Measurements from ENCODE around the gene VAMP1. TPM values are rescaled to one million over a fixed set of nuclear protein-coding genes. Genes with fewer than 3 reads are reported as not detected.
"Not testable (repeated sequence)": the region's sequence is repeated elsewhere in the genome, so short reads cannot be mapped to it uniquely, and the experiment has no call there.

The VAMP1 gene
- total RNA-seq, 1 donor from 2014 or later, result 4.2 TPM

DNA sequence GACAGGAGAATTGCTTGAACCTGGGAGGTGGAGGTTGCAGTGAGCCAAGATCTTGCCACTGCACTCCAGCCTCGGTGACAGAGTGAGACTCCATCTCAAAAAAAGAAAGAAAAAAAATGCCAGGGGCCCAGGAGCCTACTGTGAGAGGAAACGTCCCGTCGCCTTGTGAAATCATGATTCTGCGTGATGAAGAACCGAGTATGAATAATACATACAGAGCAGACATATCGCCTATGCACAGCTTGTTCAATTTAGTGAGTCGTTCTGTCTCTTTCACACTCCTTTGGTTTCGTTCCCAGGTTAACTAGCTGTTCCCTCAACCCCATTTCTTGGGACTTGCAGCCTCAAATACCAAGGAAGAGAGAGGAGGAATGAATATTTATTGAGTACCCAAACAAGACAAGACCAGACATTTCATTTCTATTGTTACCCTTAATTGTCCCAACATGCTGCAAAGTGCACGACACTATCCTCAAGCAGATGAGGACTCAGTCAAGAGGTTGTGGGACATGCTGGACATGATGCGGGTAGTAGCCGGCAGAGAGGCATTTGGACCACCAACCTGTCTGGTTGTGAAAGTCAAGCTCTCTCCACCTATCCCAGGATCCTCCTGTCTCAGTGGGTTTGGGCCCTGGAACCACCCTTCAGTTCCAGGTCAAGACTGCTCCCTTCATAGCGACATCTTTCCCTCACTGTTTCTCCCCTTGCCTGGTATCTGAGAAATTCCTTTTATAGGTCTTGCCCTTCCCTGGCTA, 34.3 kb downstream of the VAMP1 start:
- DNase-seq (ENCODE audit: missing footprints), result no peak
- no peak for ATAC-seq
- intact Hi-C loops (cut with DNase I), result no loop called here

DNA sequence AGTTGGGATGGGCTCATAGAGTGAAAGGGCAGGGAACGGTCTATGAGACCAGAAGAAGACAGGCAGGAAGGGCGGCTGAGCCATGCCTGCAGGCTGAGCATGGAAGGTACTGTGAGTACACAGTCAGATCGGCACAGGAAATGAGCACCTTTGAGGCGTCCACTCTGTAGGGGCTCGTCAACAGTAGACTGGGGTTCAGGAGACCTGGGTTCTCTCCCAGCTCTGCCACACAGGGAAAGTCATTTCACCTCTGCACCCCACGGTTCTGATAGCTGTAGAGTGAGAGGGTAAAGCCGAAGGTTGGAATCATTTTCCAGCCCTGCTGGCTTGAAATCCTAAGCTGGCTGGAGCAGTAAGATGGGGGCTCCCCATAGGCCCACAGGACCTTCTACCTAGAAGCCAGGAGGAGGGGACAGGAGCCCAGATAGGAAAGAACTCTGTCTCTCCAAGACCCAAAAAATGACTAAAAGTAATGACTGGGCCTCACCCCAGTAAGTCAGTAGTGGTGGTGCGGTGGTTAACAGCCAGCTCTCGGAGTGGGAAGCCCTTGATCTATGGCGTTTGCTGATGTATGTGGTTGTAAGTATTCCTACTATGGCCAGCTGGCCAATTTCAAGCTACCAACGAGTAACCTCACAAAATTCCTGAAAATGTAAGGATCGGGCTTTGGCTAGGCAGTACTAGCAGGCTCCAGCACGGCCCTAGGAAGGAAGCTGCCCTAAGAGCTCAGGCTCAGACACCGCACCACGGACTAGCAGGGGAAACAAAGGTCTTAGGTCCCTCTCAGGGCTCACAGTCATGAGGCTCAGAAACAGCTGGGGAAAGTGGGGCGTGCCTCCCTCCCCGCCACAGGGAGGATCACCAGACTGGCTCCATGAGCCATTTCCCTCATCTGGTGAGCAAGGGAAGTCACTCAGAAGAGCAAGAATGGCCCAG, 36.0 kb downstream of the VAMP1 start:
- DNase-seq (ENCODE audit: missing footprints) (no peak), ATAC-seq (no peak)
- intact Hi-C loops (cut with DNase I), result no loop called here

DNA sequence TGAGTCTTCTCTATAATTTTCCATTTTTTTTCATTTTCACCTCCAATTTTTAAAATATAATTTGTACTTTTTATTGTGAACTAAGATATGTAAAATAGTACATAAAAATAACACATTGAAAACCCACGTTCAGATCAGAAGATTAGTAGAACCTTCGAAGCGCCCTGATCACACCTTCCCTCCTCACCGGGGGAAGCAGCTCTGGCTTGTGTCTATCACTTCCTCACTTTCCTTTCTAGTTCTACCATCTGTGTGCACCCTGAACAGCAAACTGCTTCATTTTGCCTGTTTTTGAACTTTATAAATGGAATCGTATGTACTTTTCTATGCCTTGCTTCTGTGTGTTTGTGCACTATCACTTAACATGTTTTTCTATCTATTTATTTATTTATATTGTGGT, 37.5 kb downstream of the VAMP1 start:
- intact Hi-C loops (cut with DNase I), result no loop called here
- ATAC-seq (no peak), DNase-seq (ENCODE audit: missing footprints) (no peak)

DNA sequence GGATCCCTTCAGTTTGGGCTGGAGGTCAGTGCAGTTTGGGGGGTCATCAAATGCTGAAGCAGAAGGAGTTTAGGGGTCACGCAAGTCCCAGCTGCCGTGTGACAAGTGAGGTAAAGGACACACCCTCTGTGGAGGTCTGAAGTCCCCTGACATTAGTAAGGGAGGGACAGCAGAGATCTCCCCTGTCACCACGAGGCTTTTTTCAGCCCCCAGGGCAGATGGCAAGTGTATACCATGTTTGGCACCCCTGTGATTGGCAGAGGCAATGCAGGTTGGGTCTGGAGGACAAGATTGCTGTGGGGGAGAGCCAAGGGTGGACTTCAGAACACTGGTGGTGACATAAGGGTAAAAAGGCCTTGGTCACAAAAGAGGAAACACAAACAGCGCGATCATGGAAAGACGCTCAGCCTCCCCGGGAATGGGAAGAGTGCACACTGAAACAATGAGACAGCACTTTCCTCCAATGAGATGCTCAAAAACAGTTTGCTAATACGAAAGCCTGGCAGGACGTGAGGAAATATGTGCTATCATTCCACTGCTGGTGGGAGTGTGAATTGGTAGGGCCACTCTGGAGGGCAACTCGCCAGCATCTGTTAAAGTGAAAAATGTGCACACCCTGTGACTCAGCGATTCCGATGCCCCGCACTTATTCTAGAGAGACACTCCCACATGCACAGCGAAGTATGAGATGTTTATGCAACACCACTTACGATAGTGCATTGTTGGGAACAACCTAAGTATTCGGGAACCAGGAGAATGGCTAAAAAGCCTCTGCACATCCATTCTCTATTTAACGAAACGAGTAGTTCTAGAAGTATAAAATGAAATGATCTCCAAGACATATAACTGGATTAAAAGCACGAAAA, 40.1 kb downstream of the VAMP1 start:
- peak; percentile 85 for DNase-seq (ENCODE audit: missing footprints)
- ATAC-seq, result peak; percentile 86
- intact Hi-C loops (cut with DNase I), result no loop called here

DNA sequence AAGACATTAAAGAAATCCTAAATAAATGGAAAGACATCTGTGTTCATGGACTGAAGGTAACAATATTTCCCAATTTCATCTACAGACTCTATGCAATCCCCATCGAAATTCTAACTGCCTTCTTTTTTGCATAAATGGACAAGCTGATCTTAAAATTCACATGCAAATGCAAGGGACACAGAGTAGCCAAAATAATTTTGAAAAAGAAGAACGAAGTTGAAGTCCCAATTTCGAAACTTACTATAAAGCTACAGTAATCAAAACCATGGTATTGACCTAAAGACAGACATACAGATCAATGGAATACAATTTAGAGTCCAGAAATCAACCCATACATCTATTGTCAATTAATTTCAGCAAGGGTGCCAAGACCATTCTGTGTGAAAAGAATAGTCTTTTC, 42.2 kb downstream of the VAMP1 start:
- DNase-seq (ENCODE audit: missing footprints), result no peak
- ATAC-seq, result no peak
- intact Hi-C loops (cut with DNase I), result no loop called here

DNA sequence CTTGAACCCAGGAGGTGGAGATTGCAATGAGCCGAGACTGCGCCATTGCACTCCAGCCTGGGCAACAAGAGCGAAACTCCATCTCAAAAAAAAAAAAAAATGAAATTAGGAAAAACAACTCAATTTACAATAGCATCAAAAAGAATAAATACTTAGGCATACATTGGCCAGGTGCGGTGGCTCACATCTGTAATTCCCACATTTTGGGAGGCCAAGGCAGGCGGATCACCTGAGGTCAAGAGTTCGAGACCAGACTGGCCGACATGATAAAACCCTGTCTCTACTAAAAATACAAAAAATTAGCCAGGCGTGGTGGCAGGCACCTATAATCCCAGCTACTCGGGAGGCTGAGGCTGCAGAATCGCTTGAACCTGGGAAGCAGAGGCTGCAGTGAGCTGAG, 42.7 kb downstream of the VAMP1 start:
- ATAC-seq; DNase-seq (ENCODE audit: missing footprints); intact Hi-C loops (cut with DNase I): not testable (repeated sequence)

DNA sequence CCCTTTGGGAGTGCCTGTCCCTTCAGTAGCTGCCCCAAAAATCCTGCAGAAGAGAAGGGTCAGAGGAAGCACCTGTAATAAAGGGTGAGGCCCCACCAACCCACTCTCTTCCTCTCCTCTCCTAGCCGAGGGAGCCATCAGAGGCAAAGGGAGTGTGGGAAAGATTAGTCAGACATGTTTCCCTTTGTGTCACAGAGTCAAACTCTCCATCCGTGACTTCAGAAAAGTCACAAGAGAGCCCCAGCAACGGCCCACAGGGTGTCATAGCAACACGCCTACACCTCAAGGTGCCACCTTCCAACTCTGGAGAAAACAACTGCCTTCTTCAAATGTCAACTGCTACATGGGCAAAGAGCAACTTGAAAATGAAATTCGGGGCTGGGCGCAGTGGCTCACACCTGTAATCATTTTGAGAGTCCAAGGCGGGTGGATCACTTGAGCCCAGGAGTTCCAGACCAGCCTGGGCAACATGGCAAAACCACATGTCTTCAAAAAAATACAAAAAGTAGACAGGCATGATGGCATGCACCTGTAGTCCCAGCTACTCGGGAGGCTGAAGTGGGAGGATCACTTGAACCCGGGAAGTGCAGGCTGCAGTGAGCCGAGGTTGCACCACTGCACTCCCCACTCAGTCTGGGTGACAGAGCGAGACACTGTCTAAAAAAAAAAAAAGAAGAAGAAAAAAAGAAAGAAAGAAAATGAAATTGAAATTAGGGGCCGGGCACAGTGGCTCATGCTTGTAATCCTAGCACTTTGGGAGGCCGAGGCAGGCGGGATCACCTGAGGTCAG, 43.4 kb downstream of the VAMP1 start:
- DNase-seq (ENCODE audit: missing footprints) (no peak), ATAC-seq (no peak)
- intact Hi-C loops (cut with DNase I), result no loop called here

DNA sequence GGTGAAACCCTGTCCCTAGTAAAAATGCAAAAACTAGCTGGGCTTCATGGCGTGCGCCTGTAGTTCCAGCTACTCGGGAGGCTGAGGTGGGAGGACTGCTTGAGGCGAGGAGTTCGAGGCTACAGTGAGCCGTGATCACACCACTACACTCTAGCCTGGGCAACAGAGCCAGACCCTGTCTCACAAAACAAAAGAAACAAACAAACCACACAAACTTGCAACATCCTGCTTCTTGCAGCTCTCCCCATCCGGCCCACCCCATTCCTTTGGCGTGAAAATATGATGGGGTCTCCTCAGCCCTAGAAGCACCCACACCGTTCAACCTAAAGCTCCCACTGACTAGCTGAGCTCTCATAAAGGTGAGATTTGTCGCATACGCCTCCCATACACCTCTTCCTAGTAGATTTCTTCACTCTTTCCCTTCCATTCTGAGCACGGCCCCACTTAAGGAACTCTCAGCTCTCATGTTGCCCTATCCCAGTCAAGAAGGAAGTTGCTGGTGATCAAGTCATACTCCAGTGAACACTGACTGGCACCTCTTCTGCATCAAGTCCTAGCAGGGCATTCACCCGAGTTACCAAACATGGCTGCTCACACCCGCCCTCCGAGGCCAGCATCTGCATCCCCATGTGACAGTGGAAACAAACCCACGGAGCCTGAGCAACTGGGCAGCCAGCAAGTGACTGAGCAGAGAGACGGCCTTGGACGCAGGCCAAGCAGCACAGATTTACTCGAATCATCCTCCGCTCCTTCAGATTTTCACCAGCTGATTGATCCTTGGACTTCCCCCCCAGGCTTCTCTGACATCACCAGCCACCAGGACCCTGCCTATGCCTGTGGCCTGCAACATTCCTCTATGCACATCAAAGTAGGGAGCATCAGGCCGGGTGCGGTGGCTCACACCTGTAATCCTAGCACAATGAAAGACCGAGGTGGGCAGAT, 44.6 kb downstream of the VAMP1 start:
- intact Hi-C loops (cut with DNase I), result no loop called here
- ATAC-seq (no peak), DNase-seq (ENCODE audit: missing footprints) (no peak)

DNA sequence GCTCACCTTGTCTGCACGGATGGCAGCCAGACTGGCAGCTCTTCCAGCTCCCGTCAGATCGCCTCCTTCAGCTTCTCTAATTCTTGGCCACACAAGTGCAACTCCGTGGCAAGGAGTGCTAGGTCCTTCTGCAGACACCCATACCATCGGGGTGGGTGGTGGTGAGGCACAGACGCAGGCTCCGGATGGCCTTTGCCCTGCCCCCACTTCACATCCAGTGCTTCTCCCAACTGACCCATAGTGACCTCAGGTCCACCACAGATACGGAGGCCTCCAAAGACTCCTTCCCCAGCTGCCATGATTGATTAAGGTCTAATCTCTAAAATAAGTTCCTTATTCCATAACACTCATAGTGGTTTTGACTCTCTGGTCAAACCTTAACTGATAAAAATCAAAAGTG, 45.6 kb downstream of the VAMP1 start:
- ATAC-seq (no peak), DNase-seq (ENCODE audit: missing footprints) (no peak)
- intact Hi-C loops (cut with DNase I), result loop anchor here (5.0 kb wide), 2 partner anchors 112 to 127 kb away; no protein-coding TSS in a partner anchor

DNA sequence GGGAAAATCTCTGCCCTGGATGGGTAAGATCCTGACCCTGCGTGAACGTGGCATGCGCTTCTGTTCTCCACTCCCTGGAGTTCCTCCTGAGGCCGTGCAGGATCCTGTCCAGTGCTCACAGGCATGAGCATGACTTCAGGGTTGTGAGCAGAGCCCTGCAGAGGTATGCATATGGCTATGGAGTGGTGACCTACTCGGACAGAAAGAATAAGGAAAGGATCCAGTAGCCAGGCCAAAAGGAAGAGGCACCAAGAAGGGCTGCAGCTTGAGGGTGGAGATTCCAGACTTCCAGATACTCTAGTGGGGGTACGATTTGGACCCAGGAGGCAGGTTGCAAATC, 46.5 kb downstream of the VAMP1 start:
- no peak for DNase-seq (ENCODE audit: missing footprints)
- intact Hi-C loops (cut with DNase I), result loop anchor here (5.0 kb wide), 2 partner anchors 113 to 128 kb away; no protein-coding TSS in a partner anchor
- peak; percentile 7 for ATAC-seq

DNA sequence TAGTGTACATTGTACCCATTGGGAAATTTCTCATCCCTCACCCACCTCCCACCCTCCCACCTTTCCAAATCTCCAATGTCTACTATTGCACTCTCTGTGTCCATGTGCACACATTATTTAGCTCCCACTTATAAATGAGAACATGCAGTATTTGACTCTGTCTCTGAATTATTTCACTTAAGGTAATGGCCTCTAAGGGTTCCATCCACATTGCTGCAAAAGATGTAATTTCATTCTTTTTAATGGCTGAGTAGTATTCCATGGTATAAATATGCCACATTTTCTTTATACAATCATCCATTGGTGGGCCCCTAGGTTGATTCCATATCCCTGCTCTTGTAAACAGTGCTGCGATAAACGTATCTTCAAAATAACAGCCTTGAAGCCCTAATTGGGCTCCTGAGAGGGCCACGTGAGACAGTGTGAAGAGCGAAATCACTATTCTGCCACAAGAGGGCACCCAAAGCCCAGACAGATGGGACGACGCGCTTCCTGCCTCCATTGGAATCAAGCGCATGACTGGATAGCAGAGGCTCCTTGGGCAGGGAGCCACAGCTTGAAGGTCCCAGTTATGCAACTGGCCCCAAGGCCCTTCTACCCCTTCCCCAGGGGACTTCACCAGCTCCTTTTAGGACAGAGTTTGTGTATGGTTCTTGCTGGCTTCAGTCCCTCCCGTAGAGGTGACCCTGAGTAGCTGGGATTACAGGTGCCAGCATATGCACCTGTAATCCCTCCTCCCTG, 47.0 kb downstream of the VAMP1 start:
- peak; percentile 98 for ATAC-seq
- peak; percentile 92 for DNase-seq (ENCODE audit: missing footprints)

DNA sequence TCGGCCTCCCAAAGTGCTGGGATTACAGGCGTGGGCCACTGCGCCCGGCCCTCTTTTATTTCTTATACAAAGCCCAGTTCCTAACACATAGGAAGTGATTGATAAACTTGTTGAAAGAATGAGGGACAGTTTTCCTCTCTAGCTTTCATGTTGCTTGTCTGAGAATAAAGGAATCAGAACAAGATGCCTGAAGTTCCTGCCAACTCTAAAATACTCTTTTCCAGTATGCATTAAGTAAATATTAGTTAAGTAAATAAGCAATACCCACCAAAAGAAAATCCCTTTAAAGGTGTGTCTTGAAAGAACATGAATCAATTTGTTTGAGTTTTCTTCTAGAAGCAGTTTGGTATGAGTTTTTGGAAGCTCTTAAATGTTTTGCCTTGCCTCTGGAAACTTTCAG, 50.1 kb downstream of the VAMP1 start:
- intact Hi-C loops (cut with DNase I), result loop anchor here (5.0 kb wide), 2 partner anchors 117 to 132 kb away; no protein-coding TSS in a partner anchor
- ATAC-seq, result no peak
- DNase-seq (ENCODE audit: missing footprints), result no peak

More for the DNA sequence above, 47.0 kb downstream of the VAMP1 start:
- intact Hi-C loops (cut with DNase I), result loop anchor here (1.0 to 5.0 kb wide), 3 partner anchors 42 to 129 kb away; no protein-coding TSS in a partner anchor

DNA sequence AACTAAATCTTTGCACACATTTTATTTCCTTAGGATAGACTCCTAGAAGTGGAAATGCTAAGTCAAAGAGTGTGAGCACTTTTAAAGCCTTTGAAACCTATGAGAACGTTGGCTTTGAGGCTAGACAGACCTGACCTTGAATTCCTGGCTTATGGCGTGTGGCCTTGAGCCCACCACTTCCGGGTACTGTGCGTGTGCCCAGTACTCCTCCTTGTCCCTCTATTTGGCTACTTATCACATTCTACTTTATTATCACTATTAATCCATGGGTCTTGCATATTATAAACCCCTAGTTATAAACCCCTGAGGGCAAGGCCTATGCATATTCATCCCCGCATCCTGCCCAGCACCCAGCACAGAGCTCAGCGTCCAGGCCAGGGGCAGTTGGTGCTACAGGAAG, 51.7 kb downstream of the VAMP1 start:
- ATAC-seq (no peak), DNase-seq (ENCODE audit: missing footprints) (no peak)
- intact Hi-C loops (cut with DNase I), result no loop called here

DNA sequence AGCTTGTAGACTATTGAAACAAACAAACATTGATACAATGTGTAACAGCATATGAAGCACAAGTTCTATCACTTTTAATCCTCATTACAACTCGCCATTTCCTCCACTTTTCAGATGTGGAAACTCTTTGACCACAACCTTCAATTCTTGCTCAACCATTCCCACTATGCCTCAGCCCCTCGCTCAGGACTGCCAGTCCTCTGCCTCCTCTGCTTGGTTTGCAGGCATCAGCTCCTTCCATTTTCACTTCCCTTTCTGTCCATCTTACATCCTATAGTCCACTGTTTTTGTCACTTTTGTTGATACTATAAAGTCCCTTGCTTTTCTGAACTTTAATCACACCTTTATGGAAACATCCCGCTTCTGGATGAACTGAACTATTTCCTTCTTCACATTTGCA, 53.9 kb downstream of the VAMP1 start:
- intact Hi-C loops (cut with DNase I), result no loop called here
- no peak for DNase-seq (ENCODE audit: missing footprints)
- ATAC-seq, result peak; percentile 56

All from Right ventricle myocardium inferior (tissue), 1 donor.